A673 (cell line): ENCODE results near the gene LCE4A.

Experiments
- EZH2 ChIP-seq: fragments of 200-600 bp; sonication (generic); IDR thresholded peaks from 2 replicates; pipeline ENCODE4 v1.6.1; 2017; ENCODE audit warnings: borderline replicate concordance, low read depth, mild to moderate bottlenecking, mixed read lengths, antibody characterized with exemption, low read length; ENCODE audit not compliant: poor library complexity, severe bottlenecking
- TF ChIP-seq, protein P1 (sequence below): fragments of 300-800, 200-600 bp; sonication (generic); conservative IDR thresholded peaks from 2 replicates; pipeline ENCODE4 v1.5.1; 2017; ENCODE audit warnings: low read depth, mild to moderate bottlenecking, antibody characterized with exemption, low read length, moderate library complexity, mixed read lengths

DNA sequence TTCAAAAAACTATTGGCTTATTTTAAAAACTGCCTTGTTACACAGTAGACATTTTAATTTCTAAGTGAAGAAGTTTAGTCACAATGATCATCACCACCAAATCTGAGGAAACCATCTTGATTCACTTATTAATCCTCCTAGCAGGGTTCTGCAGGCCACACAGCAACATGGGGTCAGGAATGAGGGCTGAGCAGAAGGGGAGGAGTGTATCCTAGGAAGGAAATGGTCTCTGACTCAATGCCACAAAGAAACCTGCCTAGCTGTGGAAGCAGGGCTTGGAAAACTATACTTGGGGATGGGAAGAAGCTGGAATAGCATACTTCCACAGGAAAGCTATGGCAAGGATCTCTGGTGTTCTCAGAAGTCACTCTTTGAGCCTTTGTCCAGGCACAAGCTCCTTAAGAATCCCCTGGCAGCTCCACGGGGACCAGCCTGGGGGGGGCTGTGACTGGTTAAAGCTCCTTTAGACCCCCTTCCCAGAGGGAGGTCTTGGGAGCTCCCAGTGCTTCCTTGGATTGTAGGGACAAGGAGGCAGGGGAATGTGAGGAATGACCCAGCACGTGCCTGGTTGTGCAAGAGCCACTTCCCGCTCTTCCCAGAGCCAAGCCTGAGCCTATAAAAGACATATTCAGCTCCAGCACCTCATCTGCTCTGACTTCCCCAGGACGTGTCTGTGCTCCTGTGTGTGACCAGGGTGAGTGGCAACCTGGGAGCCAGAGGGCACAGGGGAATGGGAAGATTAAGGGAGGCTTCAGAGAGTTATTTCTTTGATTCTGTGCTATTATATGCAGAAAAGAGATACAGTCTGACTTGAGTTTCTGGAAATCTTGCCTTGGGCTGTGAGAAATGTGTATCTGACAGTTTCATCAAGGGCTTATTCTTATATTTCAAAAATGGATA is 10.0 kb upstream of the LCE4A start, which contains the start of gene LCE2A:
- TF ChIP-seq, protein P1, sequence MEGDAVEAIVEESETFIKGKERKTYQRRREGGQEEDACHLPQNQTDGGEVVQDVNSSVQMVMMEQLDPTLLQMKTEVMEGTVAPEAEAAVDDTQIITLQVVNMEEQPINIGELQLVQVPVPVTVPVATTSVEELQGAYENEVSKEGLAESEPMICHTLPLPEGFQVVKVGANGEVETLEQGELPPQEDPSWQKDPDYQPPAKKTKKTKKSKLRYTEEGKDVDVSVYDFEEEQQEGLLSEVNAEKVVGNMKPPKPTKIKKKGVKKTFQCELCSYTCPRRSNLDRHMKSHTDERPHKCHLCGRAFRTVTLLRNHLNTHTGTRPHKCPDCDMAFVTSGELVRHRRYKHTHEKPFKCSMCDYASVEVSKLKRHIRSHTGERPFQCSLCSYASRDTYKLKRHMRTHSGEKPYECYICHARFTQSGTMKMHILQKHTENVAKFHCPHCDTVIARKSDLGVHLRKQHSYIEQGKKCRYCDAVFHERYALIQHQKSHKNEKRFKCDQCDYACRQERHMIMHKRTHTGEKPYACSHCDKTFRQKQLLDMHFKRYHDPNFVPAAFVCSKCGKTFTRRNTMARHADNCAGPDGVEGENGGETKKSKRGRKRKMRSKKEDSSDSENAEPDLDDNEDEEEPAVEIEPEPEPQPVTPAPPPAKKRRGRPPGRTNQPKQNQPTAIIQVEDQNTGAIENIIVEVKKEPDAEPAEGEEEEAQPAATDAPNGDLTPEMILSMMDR, result no peak
- TF ChIP-seq EZH2, result no peak
